K562 (cell line): Measurements from ENCODE around the gene PIH1D1.

Experiments
- CHD2 ChIP-seq: IDR thresholded peaks from 2 replicates; pipeline ENCODE4 v1.6.1; 2011; ENCODE audit warnings: low read depth, low read length
- CTCF ChIP-seq, 3 experiments: IDR thresholded peaks in 2 of 3; conservative IDR thresholded peaks in 1 of 3; 2 replicates each; pipeline ENCODE4 v1.5.1; 2011 to 2012; ENCODE audit warnings: low read length in 3 of 3, mild to moderate bottlenecking in 3 of 3, control low read depth in 2 of 3, improper control_type of control experiment in 1 of 3, inconsistent platforms in 1 of 3, low read depth in 1 of 3, mixed read lengths in 1 of 3, moderate library complexity in 1 of 3; ENCODE audit not compliant: insufficient read depth in 2 of 3
- HDAC6 ChIP-seq: IDR thresholded peaks from 2 replicates; pipeline ENCODE4 v1.6.1; 2012; ENCODE audit warnings: low read depth, mild to moderate bottlenecking, control low read depth, inconsistent platforms, low read length, moderate library complexity
- HOMEZ ChIP-seq: fragments of 250-450 bp; sonication (Bioruptor Pico); IDR thresholded peaks from 2 replicates; pipeline ENCODE4 v1.4.0; 2020; ENCODE audit warnings: mild to moderate bottlenecking, moderate library complexity
- ILF3 ChIP-seq: fragments of 450-650 bp; IDR thresholded peaks from 2 replicates; pipeline ENCODE4 v1.6.1; 2018; ENCODE audit warnings: antibody characterized with exemption, mild to moderate bottlenecking, moderate library complexity, borderline replicate concordance
- MAFK ChIP-seq: IDR thresholded peaks from 2 replicates; pipeline ENCODE4 v1.6.1; 2011; ENCODE audit warnings: low read length, improper control_type of control experiment
- MXD1 ChIP-seq: fragments of 250-450 bp; sonication (Bioruptor Pico); IDR thresholded peaks from 2 replicates; pipeline ENCODE4 v1.8.0; 2021; ENCODE audit warnings: borderline replicate concordance, mild to moderate bottlenecking, moderate library complexity; ENCODE audit not compliant: poor library complexity, severe bottlenecking
- POLR2AphosphoS5 ChIP-seq: IDR thresholded peaks from 2 replicates; pipeline ENCODE4 v1.6.1; 2011; ENCODE audit warnings: mild to moderate bottlenecking, low read depth, low read length, moderate library complexity; ENCODE audit not compliant: control insufficient read depth, insufficient read depth
- TBP ChIP-seq: optimal IDR thresholded peaks from 2 replicates; pipeline ENCODE3; 2011; ENCODE audit warnings: low read depth, low read length, improper control_type of control experiment

- TF ChIP-seq MAFK: no peak
- TF ChIP-seq HOMEZ (CRISPR knock-in tag): no peak
- no peak for TF ChIP-seq POLR2AphosphoS5
- TF ChIP-seq HDAC6: no peak
- no peak for TF ChIP-seq ILF3
- TF ChIP-seq CHD2: no peak
- no peak for TF ChIP-seq TBP
- TF ChIP-seq MXD1 (CRISPR knock-in tag): no peak
- no peak for TF ChIP-seq CTCF (IDR thresholded peaks at IDR 0.05 in 2 of 3, conservative IDR thresholded peaks at IDR 0.05 in 1 of 3; ENCODE audit: insufficient read depth in 2 of 3, low read depth in 1 of 3, low read length in 3 of 3)
These were observed 42.7 kb downstream of the PIH1D1 start for GRCh38 chr19:49408816-49409440.
